H1 (cell line): ENCODE data around the gene ZBTB1. TPM values are rescaled to one million over a fixed set of nuclear protein-coding genes. Genes with fewer than 3 reads are reported as not detected.
"Not testable (repeated sequence)": the region's sequence is repeated elsewhere in the genome, so short reads cannot be mapped to it uniquely, and the experiment has no call there.

Experiments used
- CTCF ChIA-PET: fragments of 300-600 bp; sonication (Branson Sonifier 250); formaldehyde crosslinking; loops from one replicate; lab custom pipeline; 2021; ENCODE audit not compliant: partially characterized antibody; lab: Charles Lee
- POLR2A ChIA-PET: fragments of 300-600 bp; sonication (Branson Sonifier 250); formaldehyde crosslinking; loops from one replicate; lab custom pipeline; 2021; ENCODE audit warnings: inconsistent platforms; ENCODE audit not compliant: partially characterized antibody; lab: Charles Lee
- DNase-seq, 2 experiments: peaks; one replicate each; pipeline versions ENCODE4 v3.0.0 to v3.0.0-alpha.2; 2010 to 2022; ENCODE audit warnings: low spot score in 2 of 2, low read depth in 1 of 2, mixed read lengths in 1 of 2
- FAIRE-seq: peaks from 2 replicates; lab custom pipeline; 2011; peaks lifted over from hg19 to GRCh38; lab: Jason Lieb, UNC
- H2AFZ ChIP-seq: 2 replicates; pipeline ENCODE4 v1.8.1; 2012; ENCODE audit warnings: low read length, inconsistent platforms
- H2AK5ac ChIP-seq: 2 replicates; pipeline ENCODE4 v1.6.1; 2013; ENCODE audit warnings: low read depth, low read length
- H2BK120ac ChIP-seq: replicated peaks from 2 replicates; pipeline ENCODE3; 2013; ENCODE audit warnings: low read depth, low read length, inconsistent platforms
- H2BK12ac ChIP-seq: 2 replicates; pipeline ENCODE4 v1.6.1; 2013; ENCODE audit warnings: low read depth, low read length
- H2BK15ac ChIP-seq: 2 replicates; pipeline ENCODE4 v1.6.1; 2013; ENCODE audit warnings: low read length
- H2BK20ac ChIP-seq: 2 replicates; pipeline ENCODE4 v1.6.1; 2013; ENCODE audit warnings: low read length
- H2BK5ac ChIP-seq: 2 replicates; pipeline ENCODE4 v1.6.1; 2013; ENCODE audit warnings: low read depth, low read length
- H3K14ac ChIP-seq: 2 replicates; pipeline ENCODE4 v1.6.1; 2013; ENCODE audit warnings: inconsistent platforms; ENCODE audit not compliant: insufficient read length
- H3K18ac ChIP-seq: 2 replicates; pipeline ENCODE4 v1.6.1; 2013; ENCODE audit warnings: low read length; ENCODE audit errors: extremely low read depth
- H3K23ac ChIP-seq: 2 replicates; pipeline ENCODE4 v1.6.1; 2013; ENCODE audit warnings: inconsistent platforms; ENCODE audit not compliant: insufficient read length
- H3K23me2 ChIP-seq: 2 replicates; pipeline ENCODE4 v1.6.1; 2013; ENCODE audit warnings: low read depth, low read length
- H3K27ac ChIP-seq: 2 replicates; pipeline ENCODE4 v1.6.1; 2011; ENCODE audit warnings: low read depth, low read length, inconsistent platforms
- H3K27me3 ChIP-seq, 4 experiments: replicated peaks in 1 of 4; 1 replicate in 1 of 4; 2 replicates in 3 of 4; pipeline versions ENCODE4 v1.6.1 to v1.8.1; 2011 to 2013; ENCODE audit warnings: low read length in 3 of 4, mild to moderate bottlenecking in 3 of 4, inconsistent platforms in 2 of 4, mixed read lengths in 2 of 4, moderate library complexity in 1 of 4; ENCODE audit not compliant: control insufficient read depth in 3 of 4, insufficient read depth in 3 of 4; ENCODE audit errors: extremely low read depth in 1 of 4
- H3K36me3 ChIP-seq, 4 experiments: 2 replicates each; pipeline versions ENCODE4 v1.6.1 to v1.8.1; 2011 to 2013; ENCODE audit warnings: mild to moderate bottlenecking in 4 of 4, low read length in 3 of 4, moderate library complexity in 2 of 4, control low read depth in 1 of 4, inconsistent platforms in 1 of 4; ENCODE audit not compliant: insufficient read depth in 4 of 4, control insufficient read depth in 2 of 4
- H3K4ac ChIP-seq: replicated peaks from 2 replicates; pipeline ENCODE3; 2013; ENCODE audit warnings: low read length, low read depth, mixed read lengths, inconsistent platforms; ENCODE audit not compliant: insufficient read length
- H3K4me1 ChIP-seq, 4 experiments: replicated peaks in 1 of 4; 1 replicate in 1 of 4; 2 replicates in 3 of 4; pipeline versions ENCODE4 v1.6.1 to v1.8.1; 2011 to 2013; ENCODE audit warnings: low read length in 3 of 4, inconsistent platforms in 2 of 4, mixed read lengths in 1 of 4; ENCODE audit not compliant: insufficient read depth in 4 of 4, control insufficient read depth in 3 of 4
- H3K4me2 ChIP-seq, 2 experiments: 2 replicates each; pipeline versions ENCODE4 v1.6.1 to v1.8.1; 2011 to 2013; ENCODE audit warnings: low read depth in 2 of 2, low read length in 2 of 2, control low read depth in 1 of 2, inconsistent platforms in 1 of 2, mild to moderate bottlenecking in 1 of 2; ENCODE audit not compliant: insufficient read depth in 1 of 2
- H3K4me3 ChIP-seq, 4 experiments: fragments of 200-600, 300-600 bp in 1 of 4; sonication (generic), shearing (Covaris generic), sonication (Bioruptor Twin) in 1 of 4; 2 replicates each; pipeline versions ENCODE4 v1.5.1 to v1.8.1; 2011 to 2016; ENCODE audit warnings: low read length in 4 of 4, low read depth in 3 of 4, control low read depth in 2 of 4, inconsistent platforms in 2 of 4, mild to moderate bottlenecking in 2 of 4, mixed read lengths in 1 of 4, moderate library complexity in 1 of 4; ENCODE audit not compliant: insufficient read depth in 2 of 4; ENCODE audit errors: extremely low read depth in 1 of 4
- H3K56ac ChIP-seq: replicated peaks from 2 replicates; pipeline ENCODE3; 2013; ENCODE audit warnings: low read depth, mild to moderate bottlenecking, mixed read lengths, low read length, inconsistent platforms; ENCODE audit not compliant: insufficient read length
- H3K79me1 ChIP-seq: 2 replicates; pipeline ENCODE4 v1.6.1; 2013; ENCODE audit warnings: low read depth, low read length, control low read depth
- H3K79me2 ChIP-seq, 2 experiments: 2 replicates each; pipeline versions ENCODE4 v1.6.1 to v1.8.1; 2012 to 2013; ENCODE audit warnings: low read length in 2 of 2, mild to moderate bottlenecking in 2 of 2, inconsistent platforms in 1 of 2; ENCODE audit not compliant: insufficient read depth in 2 of 2, control insufficient read depth in 1 of 2
- H3K9ac ChIP-seq, 4 experiments: replicated peaks in 1 of 4; 1 replicate in 1 of 4; 2 replicates in 3 of 4; pipeline versions ENCODE4 v1.6.1 to v1.8.1; 2011 to 2013; ENCODE audit warnings: low read depth in 3 of 4, low read length in 3 of 4, control low read depth in 2 of 4, mild to moderate bottlenecking in 2 of 4, moderate library complexity in 2 of 4, inconsistent platforms in 1 of 4; ENCODE audit errors: extremely low read depth in 1 of 4
- H3K9me3 ChIP-seq, 2 experiments: 2 replicates each; pipeline versions ENCODE4 v1.6.1 to v1.8.1; 2012 to 2013; ENCODE audit warnings: mild to moderate bottlenecking in 2 of 2, moderate library complexity in 2 of 2, control low read depth in 1 of 2, inconsistent platforms in 1 of 2, low read depth in 1 of 2, low read length in 1 of 2, mixed read lengths in 1 of 2; ENCODE audit not compliant: insufficient read depth in 2 of 2
- H4K20me1 ChIP-seq, 2 experiments: replicated peaks in 1 of 2; 2 replicates each; pipeline versions ENCODE3 to v1.8.1; 2011 to 2013; ENCODE audit warnings: inconsistent platforms in 2 of 2, low read length in 2 of 2, mild to moderate bottlenecking in 1 of 2; ENCODE audit not compliant: insufficient read depth in 2 of 2, control insufficient read depth in 1 of 2
- H4K5ac ChIP-seq: 2 replicates; pipeline ENCODE4 v1.6.1; 2013; ENCODE audit warnings: low read length, low read depth, mixed read lengths, inconsistent platforms; ENCODE audit not compliant: insufficient read length
- H4K8ac ChIP-seq: 2 replicates; pipeline ENCODE4 v1.8.0; 2013; ENCODE audit warnings: mild to moderate bottlenecking, moderate library complexity, low read length, inconsistent platforms; ENCODE audit not compliant: insufficient read depth; ENCODE audit errors: extremely low read depth
- H4K91ac ChIP-seq: replicated peaks from 2 replicates; pipeline ENCODE3; 2013; ENCODE audit warnings: low read length, mixed read lengths, inconsistent platforms; ENCODE audit not compliant: insufficient read length
- KDM1A ChIP-seq: fragments of 200-600, 300-600 bp; sonication (generic); IDR thresholded peaks from 2 replicates; pipeline ENCODE4 v1.7.1; 2016; ENCODE audit warnings: mild to moderate bottlenecking, low read length, borderline replicate concordance
- WGBS, 2 experiments: shearing (Covaris generic) in 1 of 2; methylation state at CpG; one replicate each; pipeline versions ENCODE4 v1.1.6 to v1.1.7; 2013 to 2015; ENCODE audit warnings: low lambda C conversion rate in 2 of 2, mixed read lengths in 2 of 2, inconsistent platforms in 1 of 2, low coverage in 1 of 2, missing lambda C conversion rate in 1 of 2; ENCODE audit not compliant: insufficient replicate concordance in 2 of 2, insufficient coverage in 1 of 2, insufficient read length in 1 of 2; ENCODE audit errors: extremely low coverage in 1 of 2, missing lambda C conversion rate in 1 of 2; 5-methylcytosine and 5-hydroxymethylcytosine counted together
- polyA plus RNA-seq, 7 experiments: library from polyadenylated mRNA; depleted of rRNA in 3 of 7; stranded (reverse) in 5 of 7; unstranded in 2 of 7; fragments of >200 nt in 5 of 7; fragments of 200-250 nt in 2 of 7; gene quantifications; 1 replicate in 5 of 7; 2 replicates in 1 of 7; 4 replicates in 1 of 7; pipeline versions ENCODE4 v1.2.1 to v1.2.3, GENCODE V29; 2011 to 2013; ENCODE audit warnings: missing spikeins in 2 of 7, mixed read lengths in 2 of 7
- total RNA-seq: library from RNA; stranded (reverse); fragmentation: NEBNext Ultra II Directional; extraction: Animal tissue kit (Norgen Biotek cat#: 25700); gene quantifications from 2 replicates; pipeline ENCODE4 v1.2.1, GENCODE V29; 2021

The ZBTB1 gene
- total and polyA plus RNA-seq, 2 of the 8 experiments (the other 6 are each of a cell fraction or from before 2014, with no cell fraction given) = 13.6 to 27.5 TPM

DNA sequence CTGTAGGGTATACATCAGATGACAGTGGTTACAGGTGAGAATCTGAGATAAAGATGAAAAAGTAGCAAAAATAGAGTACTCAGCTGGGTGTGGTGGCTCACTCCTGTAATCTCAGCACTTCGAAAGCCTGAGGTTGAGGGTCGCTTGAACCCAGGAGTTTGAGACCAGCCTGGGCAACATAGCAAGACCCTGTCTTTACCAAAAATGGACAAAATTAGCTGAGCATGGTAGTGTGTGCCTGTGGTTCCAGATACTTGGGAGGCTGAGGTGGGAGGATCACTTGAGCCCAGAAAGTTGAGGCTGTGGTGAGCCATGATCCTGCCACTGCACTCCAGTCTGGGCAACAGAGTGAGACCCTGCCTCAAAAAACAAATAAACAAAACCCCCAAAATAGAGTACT, 53.6 kb downstream of the ZBTB1 start:
- H3K56ac ChIP-seq, H4K91ac ChIP-seq, H2AFZ ChIP-seq, H2BK15ac ChIP-seq, H3K14ac ChIP-seq, H4K8ac ChIP-seq, DNase-seq, H3K9ac ChIP-seq, H3K27ac ChIP-seq, H2BK20ac ChIP-seq, H3K23me2 ChIP-seq, FAIRE-seq, H4K5ac ChIP-seq, H2AK5ac ChIP-seq, H2BK12ac ChIP-seq, H3K4me2 ChIP-seq, H3K79me1 ChIP-seq, H3K23ac ChIP-seq, H2BK5ac ChIP-seq, H3K79me2 ChIP-seq, H2BK120ac ChIP-seq, H3K18ac ChIP-seq, H3K4me1 ChIP-seq, H3K4me3 ChIP-seq, POLR2A ChIA-PET, H3K9me3 ChIP-seq, H4K20me1 ChIP-seq, H3K4ac ChIP-seq, H3K36me3 ChIP-seq, H3K27me3 ChIP-seq: not testable (repeated sequence)
- TF ChIP-seq KDM1A = 0 out of 2 replicates have a peak, but pooled peaks have one; percentile 12
- CTCF ChIA-PET = interaction anchor here (0.6 kb wide), 2 partner anchors 32 to 43 kb away, joined by 3 read pairs; no protein-coding TSS in a partner anchor
- 94% methylated on average over 2 of the region's 2 CpGs; no CpG with 5 or more reads in 1 of the 2 experiments for WGBS, 2 experiments
